Activated CD8-positive, alpha-beta memory T cell treated with anti-CD3 and anti-CD28 coated beads, Interleukin-2, amount 50 U/mL, for 24 hours (primary cell): ENCODE data around the gene MERTK.
"Not testable (repeated sequence)": the region's sequence is repeated elsewhere in the genome, so short reads cannot be mapped to it uniquely, and the experiment has no call there.

ENCODE experiments used
- DNase-seq: peaks from one replicate; pipeline ENCODE4 v3.0.0-alpha.2; 2020; ENCODE audit errors: extremely low read depth

Gene MERTK

DNA sequence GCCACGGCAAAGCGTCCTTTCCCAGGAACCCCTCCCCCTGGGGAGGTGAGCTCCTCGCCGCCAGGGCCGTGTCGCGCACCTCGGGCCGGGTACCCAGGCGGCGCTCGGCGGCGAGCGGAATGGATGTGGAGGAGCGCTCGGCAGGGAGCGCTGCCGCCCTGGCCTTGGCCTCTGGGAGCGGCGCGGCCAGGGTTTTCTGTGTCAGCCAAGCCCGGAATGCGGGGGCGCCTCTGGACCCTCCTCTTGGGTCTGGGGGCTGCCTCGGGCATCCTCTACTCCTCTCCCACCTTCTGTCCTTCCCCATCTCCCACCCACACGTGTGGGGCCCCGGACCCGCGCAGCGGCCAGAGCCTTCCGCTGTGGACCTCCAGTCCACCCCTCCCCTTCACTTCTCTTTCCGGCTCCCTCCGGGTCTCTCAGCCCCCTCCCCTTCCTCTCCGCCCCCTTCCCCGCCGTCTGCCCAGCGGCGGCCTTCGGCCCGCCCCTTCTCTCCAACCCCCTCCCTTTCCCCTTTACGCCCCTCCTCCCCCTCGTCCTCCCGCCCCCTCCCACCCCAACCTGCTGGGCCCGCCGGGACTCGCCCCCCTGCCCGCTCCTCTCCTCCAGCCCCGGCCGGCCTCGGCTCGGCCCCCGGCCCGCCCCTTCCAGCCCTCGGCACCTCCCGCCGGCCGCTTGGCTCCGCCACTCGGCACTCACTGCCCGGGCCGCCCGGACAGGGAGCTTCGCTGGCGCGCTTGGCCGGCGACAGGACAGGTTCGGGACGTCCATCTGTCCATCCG lies at the start of gene MERTK:
TSS of gene MERTK (plus strand) at position 684 of the 779 bp plus-strand sequence. CDS start 129 bp downstream, outside the sequence.
- no peak for DNase-seq

- DNase-seq = not testable (repeated sequence)
Observed at GRCh38 chr2:111850646-111851045, 47.8 kb upstream of the MERTK start.

- not testable (repeated sequence) for DNase-seq
Observed at GRCh38 chr2:111852544-111852943, 45.9 kb upstream of the MERTK start.

DNA sequence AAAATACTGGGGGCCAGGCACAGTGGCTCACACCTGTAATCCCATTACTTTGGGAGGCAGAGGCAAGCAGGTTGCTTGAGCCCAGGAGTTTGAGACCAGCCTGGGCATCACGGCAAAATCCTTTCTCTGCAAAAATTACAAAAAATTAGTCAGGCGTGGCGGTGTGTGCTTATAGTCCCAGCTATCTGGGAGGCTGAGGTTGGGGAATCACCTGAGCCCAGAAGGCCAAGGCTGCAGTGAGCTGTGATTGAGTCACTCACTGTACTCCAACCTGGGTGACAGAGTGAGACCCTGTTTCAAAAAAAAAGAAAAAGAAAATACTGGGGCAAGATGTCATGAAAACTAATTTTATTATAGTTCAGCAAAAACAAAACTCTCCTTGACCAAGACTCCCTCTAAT lies 38.4 kb upstream of the MERTK start:
- DNase-seq = not testable (repeated sequence)

GRCh38 chr2:111865124-111865523 lies 33.3 kb upstream of the MERTK start:
- DNase-seq = not testable (repeated sequence)

- not testable (repeated sequence) for DNase-seq
Observed at GRCh38 chr2:111872806-111873205, 25.6 kb upstream of the MERTK start.

- DNase-seq = peak; percentile 68
Observed at GRCh38 chr2:111883661-111884591, 14.5 kb upstream of the MERTK start, which contains the start of gene ANAPC1. TSS of gene ANAPC1 (minus strand) at chr2:111884193. CDS start at chr2:111880825, 3,368 bp downstream.

DNA sequence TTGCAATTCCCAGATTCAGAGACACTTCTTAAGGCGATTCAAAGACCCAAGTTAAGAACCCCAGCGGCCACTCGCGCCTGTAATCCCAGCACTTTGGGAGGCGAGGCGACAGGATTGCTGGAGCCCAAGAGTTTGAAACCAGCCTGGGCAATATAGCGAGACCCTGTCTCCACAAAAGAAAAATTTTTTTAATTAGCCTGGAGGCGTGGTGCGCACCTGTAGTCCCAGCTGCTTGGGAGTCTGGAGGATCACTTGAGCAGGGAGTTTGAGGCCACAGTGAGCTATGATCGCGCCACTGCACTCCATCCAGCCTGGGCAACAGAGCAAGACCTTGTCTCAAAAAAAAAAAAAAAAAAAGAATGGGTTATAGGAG lies 13.8 kb upstream of the MERTK start:
- DNase-seq = no peak

DNA sequence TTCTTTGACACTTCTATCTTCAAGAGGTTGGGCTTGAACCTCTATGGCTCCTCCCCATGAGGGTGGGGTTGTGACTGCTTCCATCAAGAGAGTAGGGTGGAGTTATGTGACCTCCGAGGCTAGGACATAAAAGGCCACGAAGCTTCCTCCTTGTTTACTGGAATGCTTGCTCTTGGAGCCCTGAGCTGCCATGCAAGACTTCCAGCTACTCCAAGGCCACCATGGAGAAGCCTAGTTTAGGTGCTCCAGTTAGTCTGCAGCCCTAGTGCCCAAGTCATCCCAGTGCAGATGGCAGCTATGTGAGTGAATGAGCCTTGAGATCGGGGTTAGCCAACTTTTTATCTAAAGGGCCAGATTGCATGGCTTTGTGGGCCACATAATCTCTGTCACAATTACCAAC lies 2.4 kb upstream of the MERTK start:
- no peak for DNase-seq

DNA sequence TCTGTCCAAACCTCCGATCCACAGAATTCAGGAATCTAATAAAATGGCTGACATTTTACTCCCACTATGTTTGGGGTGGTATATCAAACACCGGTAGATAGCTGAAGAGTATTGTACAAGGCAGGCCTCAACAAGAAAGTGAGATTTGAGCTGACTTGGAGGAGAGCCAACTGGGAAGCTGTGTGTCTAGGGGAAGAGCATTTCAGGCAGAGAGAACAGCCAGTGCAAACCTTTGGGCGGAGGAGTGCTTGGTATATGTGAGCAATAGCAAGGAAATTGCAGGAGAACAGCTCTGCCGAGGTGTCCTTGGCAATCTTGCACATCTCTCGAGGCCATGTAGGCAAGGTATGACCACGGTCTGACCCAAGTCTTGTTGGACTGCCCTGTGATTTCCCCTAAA lies 1.8 kb upstream of the MERTK start:
- DNase-seq = no peak

DNA sequence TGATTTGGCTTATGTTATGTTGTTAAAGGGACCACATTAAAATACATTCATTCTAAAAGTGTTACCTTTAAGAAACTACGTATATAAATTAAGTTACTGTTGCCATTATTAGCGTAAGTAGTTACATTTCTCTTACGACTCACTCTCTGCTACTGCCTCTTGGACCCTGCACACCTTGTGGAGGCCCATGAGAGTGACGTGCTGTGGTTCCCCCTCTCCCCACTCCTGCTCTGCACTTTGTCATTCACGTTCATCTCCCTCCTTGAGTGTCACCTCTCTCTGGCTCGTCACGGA lies 830 bp upstream of the MERTK start:
- DNase-seq = no peak

DNA sequence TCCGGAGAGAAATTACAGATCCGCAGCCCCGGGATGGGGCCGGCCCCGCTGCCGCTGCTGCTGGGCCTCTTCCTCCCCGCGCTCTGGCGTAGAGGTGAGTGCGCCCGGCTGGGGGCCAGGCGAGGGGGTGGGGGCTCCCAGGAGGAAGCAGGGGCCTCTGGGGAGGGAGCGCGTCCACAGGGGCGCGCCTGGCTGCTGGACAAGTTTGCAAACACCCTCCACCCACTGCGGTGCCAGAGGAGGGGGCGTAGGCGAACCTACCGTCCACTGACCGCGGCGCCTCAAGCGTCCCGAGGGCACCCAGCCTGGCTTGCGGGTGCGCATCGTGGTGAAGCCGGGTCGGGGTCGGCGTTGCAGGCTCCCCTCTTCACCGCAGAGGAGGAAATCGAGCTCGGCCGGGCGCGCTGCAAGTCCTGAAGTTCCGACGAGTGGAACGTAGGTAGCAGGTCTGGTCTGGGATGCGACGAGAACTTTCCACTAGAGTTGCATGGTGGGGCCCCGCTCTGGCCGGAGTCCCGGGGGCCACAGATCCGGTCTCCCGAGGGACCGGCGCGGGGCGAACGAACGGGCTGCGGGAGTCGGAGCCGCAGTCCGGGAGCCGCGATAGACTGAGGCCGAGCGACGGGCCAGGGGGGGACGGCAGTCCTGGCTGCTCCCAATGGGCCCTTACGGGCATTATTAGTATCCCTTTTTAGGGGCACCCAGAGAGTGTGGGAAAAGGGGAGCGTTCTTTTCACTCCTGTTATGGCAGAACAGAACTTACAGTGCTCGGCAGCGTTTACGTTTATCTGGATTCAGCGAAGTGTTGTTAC lies 502 bp downstream of the MERTK start:
- DNase-seq = no peak

DNA sequence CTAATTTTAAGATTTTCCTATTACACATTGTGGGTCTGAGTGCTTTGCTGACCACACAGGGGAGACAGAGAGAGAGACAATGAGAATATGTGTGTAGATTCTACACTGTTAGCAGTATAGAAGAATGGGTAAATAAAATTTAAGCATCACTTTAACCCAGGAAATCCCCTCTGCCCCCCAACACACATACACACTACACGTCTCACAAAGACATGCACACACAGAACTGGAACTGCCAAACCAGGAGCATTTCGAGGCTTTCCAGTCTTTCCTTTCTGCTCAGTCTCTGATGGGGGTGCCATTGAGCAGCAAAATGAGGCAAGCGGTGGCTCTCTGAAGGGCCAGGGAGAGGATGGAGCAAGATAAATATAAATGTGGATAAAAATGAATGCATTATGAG lies 2.5 kb downstream of the MERTK start:
- no peak for DNase-seq

GRCh38 chr2:111903516-111903915 lies 5.1 kb downstream of the MERTK start:
- DNase-seq = no peak

DNA sequence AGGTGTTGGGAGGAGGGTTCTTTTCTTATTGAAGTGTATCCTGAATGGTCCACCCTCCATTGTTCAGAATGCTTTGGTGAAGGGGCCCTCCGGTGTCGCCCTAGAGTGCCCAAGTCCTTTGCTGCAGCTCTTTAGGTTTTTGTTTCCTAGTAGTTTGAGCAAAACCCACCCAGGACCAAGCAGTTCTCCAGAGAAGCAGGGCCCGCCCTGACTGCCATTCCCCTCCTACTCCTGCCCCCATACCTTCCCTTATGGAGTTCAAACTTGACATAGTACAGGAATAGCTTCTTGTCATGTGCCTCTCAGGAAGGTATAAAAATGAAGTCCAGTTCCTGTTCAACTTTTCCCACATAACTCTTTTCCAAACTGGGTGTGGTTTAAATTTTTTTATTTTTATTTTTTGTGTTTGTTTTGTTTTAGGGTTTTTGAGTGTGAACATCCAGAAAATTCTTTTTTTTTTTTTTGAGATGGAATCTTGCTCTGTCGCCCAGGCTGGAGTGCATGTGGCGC lies 5.6 kb downstream of the MERTK start:
- DNase-seq = no peak

DNA sequence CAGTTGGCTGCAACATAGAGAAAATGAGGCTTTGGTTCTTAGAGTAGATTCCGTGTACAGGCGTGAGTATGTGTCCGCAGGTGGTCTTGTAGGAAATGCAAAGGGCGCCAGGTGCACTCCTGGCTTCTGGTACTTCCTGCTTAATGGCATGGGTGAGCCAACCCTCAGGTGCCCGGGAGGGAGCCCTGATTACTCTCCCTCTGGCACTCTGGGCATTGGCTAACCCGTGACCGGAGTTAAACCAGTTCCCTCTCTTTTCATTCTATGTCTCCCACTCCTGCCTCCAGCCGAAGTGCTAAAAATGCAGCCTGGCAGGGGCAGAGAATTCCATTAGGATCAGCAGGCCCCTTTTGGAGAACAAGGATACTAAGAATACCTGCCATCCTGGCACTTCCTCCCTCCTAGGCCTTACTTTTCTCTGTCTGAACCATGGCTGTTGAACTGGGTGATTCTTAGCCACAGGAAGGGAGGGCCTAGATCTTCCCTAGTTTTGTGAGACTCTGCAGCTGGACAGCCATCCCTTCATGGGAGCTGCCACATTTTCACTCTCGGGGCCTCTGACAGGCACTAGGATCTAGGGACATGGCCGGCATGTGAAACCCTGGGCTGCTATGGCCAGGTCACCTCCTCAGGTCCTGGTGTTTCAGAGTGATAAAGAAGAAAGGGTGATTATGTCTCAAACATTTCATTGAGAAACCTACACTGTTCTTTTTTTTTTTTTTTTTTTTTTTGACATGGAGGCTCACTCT lies 6.5 kb downstream of the MERTK start:
- DNase-seq = no peak

- not testable (repeated sequence) for DNase-seq
Observed at GRCh38 chr2:111905475-111905869, 7.1 kb downstream of the MERTK start.

DNA sequence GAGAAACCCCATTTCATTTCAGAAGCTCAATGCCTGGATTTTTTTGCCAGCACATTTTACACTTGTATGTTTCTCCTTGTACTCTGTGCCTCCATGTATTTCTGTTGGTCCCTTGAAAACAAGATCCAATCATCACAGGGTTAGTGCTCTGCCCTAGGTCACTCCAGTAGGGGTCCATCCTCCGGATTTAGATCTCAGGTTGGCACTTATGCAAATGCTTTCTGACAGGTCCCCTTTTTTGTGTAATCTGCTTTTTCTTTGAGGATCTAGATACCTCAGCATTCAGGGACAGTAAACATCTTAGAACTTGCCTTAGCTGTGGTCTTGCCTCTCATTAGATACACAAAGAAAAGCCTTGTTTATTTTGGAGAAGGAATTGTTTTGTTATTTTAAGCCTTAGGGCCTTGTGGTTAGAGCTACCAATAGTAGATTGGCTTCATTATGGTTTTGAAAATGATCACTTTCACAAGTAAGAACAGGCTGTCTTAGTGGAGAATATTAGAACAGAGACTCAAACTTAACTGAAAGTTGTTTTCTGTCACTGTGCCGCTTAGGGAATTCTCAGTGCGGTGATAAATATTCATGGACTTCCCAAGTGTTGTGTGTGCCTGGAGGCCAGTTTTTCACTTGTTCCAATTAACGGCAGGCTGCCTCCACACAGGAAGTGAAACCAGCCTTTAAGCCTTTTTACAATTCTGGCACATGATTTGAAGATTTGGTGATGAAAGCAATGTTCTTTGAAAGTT lies 7.8 kb downstream of the MERTK start:
- no peak for DNase-seq

- DNase-seq = no peak
Observed at GRCh38 chr2:111908578-111908977, 10.2 kb downstream of the MERTK start.

GRCh38 chr2:111909079-111909478 lies 10.7 kb downstream of the MERTK start:
- DNase-seq = no peak
